Small intestine (tissue), 7 donors: ENCODE data around the gene ZSWIM1. TPM values are rescaled to one million over a fixed set of nuclear protein-coding genes. Genes with fewer than 3 reads are reported as not detected.

Experiments
- DNase-seq, 2 donors: peaks; one replicate each; pipeline versions ENCODE4 v3.0.0 to v3.0.0-alpha.2; 2013
- FAIRE-seq: peaks from 2 replicates; lab custom pipeline; 2012; peaks lifted over from hg19 to GRCh38; lab: Jason Lieb, UNC
- H3K27ac ChIP-seq, 3 donors: one replicate each; pipeline ENCODE4 v1.5.1; 2013; ENCODE audit warnings: low read length in 2 of 3, mild to moderate bottlenecking in 2 of 3, control low read depth in 1 of 3, inconsistent platforms in 1 of 3, low read depth in 1 of 3, moderate library complexity in 1 of 3
- H3K27me3 ChIP-seq, 3 donors: one replicate each; pipeline ENCODE4 v1.6.1; 2013; ENCODE audit warnings: low read length in 3 of 3, inconsistent platforms in 1 of 3; ENCODE audit not compliant: control insufficient read depth in 3 of 3, insufficient read depth in 3 of 3
- H3K36me3 ChIP-seq, 3 donors: one replicate each; pipeline ENCODE4 v1.6.1; 2013; ENCODE audit warnings: low read length in 3 of 3, inconsistent platforms in 1 of 3, low read depth in 1 of 3, mild to moderate bottlenecking in 1 of 3, moderate library complexity in 1 of 3; ENCODE audit not compliant: control insufficient read depth in 3 of 3, insufficient read depth in 2 of 3
- H3K4me1 ChIP-seq, 3 donors: one replicate each; pipeline ENCODE4 v1.6.1; 2013; ENCODE audit warnings: low read length in 2 of 3, inconsistent platforms in 1 of 3, low read depth in 1 of 3, mild to moderate bottlenecking in 1 of 3, moderate library complexity in 1 of 3; ENCODE audit not compliant: control insufficient read depth in 3 of 3, insufficient read depth in 2 of 3
- H3K4me3 ChIP-seq, 3 donors: one replicate each; pipeline ENCODE4 v1.5.1; 2013; ENCODE audit warnings: low read length in 3 of 3, control low read depth in 1 of 3, inconsistent platforms in 1 of 3, low read depth in 1 of 3, mild to moderate bottlenecking in 1 of 3, moderate library complexity in 1 of 3
- H3K9me3 ChIP-seq, 2 donors: one replicate each; pipeline ENCODE4 v1.6.1; 2013; ENCODE audit warnings: low read depth in 1 of 2, low read length in 1 of 2; ENCODE audit not compliant: control insufficient read depth in 2 of 2, insufficient read depth in 1 of 2
- WGBS, 3 donors: extraction: QIAGEN DNeasy Blood & Tissue Kit; methylation state at CpG; one replicate each; pipeline ENCODE4 v1.1.7; 2013; 5-methylcytosine and 5-hydroxymethylcytosine counted together
- polyA plus RNA-seq, 4 donors: library from polyadenylated mRNA; stranded (reverse) in 3 of 4; unstranded in 1 of 4; fragments of 200-250 nt in 3 of 4; fragments of 120-200 nt in 1 of 4; gene quantifications; one replicate each; pipeline versions ENCODE4 v1.2.1 to v1.2.3, GENCODE V29; 2013
- donor health status: healthy with polysubstance abuse.
- donor health status: control.
- donor health status: control.
- donor health status: Bipolar disorder and iron deficiency.
- donor health status: healthy.

Gene ZSWIM1
- polyA plus RNA-seq, 4 donors = 2.5 to 17.1 (median 3.6) TPM

GRCh38 chr20:45836841-45837240 lies 44.2 kb upstream of the ZSWIM1 start:
- Histone ChIP-seq H3K27me3 (no peaks in the 10 kb centered on the region), H3K4me1 (peaks cover 0 to 3% (median 0%) of the 10 kb centered on the region in 3 donors), H3K4me3 (no peak overlapping the region), H3K36me3 (peaks cover 0 to 28% (median 0%) of the 10 kb centered on the region in 3 donors), H3K9me3 (no peaks in the 10 kb centered on the region), H3K27ac (no peak overlapping the region)
- DNase-seq (no peak), FAIRE-seq (no peak)
- WGBS, 3 donors = 19 to 52% (median 29%) methylated on average over 1 of the region's 1 CpG

- no peak overlapping the region for H3K4me3 ChIP-seq
- no peak for FAIRE-seq
- WGBS, 3 donors = 86 to 91% (median 89%) methylated on average over 21 to 25 of the region's 25 CpGs
- H3K4me1 ChIP-seq = no peaks in the 10 kb centered on the region
- no peaks in the 10 kb centered on the region for H3K27me3 ChIP-seq
- H3K36me3 ChIP-seq = peaks cover 14 to 62% (median 20%) of the 10 kb centered on the region in 3 donors
- DNase-seq = no peak
- H3K9me3 ChIP-seq = no peaks in the 10 kb centered on the region
- no peak overlapping the region for H3K27ac ChIP-seq
Measured at GRCh38 chr20:45840700-45841198, 40.3 kb upstream of the ZSWIM1 start.

- H3K9me3 ChIP-seq = no peaks in the 10 kb centered on the region
- H3K36me3 ChIP-seq = peaks cover 14 to 63% (median 20%) of the 10 kb centered on the region in 3 donors
- FAIRE-seq (no peak), DNase-seq (no peak)
- 88 to 96% (median 92%) methylated on average over 10 of the region's 10 CpGs for WGBS, 3 donors
- H3K27ac ChIP-seq = no peak overlapping the region
- H3K4me1 ChIP-seq = no peaks in the 10 kb centered on the region
- no peak overlapping the region for H3K4me3 ChIP-seq
- no peaks in the 10 kb centered on the region for H3K27me3 ChIP-seq
Measured at GRCh38 chr20:45841407-45842129, 39.5 kb upstream of the ZSWIM1 start.

GRCh38 chr20:45842169-45842812 lies 38.7 kb upstream of the ZSWIM1 start:
- WGBS, 3 donors = 49 to 82% (median 63%) methylated on average over 5 of the region's 5 CpGs
- no peaks in the 10 kb centered on the region for H3K27me3 ChIP-seq
- H3K27ac ChIP-seq = peak overlapping the region in 1 of 3 donors; percentile 16
- DNase-seq (no peak), FAIRE-seq (no peak)
- H3K4me1 ChIP-seq = no peaks in the 10 kb centered on the region
- H3K9me3 ChIP-seq = no peaks in the 10 kb centered on the region
- peaks cover 14 to 68% (median 20%) of the 10 kb centered on the region in 3 donors for H3K36me3 ChIP-seq
- no peak overlapping the region for H3K4me3 ChIP-seq

- H3K4me3 ChIP-seq = no peak overlapping the region
- WGBS, 3 donors = 92 to 98% (median 96%) methylated on average over 14 of the region's 14 CpGs
- DNase-seq = no peak
- H3K27ac ChIP-seq = peak overlapping the region in 1 of 3 donors; percentile 8
- FAIRE-seq = no peak
- H3K4me1 ChIP-seq = no peaks in the 10 kb centered on the region
- H3K27me3 ChIP-seq = no peaks in the 10 kb centered on the region
- H3K36me3 ChIP-seq = peaks cover 17 to 78% (median 20%) of the 10 kb centered on the region in 3 donors
- no peaks in the 10 kb centered on the region for H3K9me3 ChIP-seq
Measured at GRCh38 chr20:45843506-45843905, 37.5 kb upstream of the ZSWIM1 start.

- no peak overlapping the region for H3K4me3 ChIP-seq
- no peaks in the 10 kb centered on the region for H3K4me1 ChIP-seq
- H3K27me3 ChIP-seq = no peaks in the 10 kb centered on the region
- no peaks in the 10 kb centered on the region for H3K9me3 ChIP-seq
- DNase-seq (no peak), FAIRE-seq (no peak)
- H3K27ac ChIP-seq = no peak overlapping the region
- peaks cover 19 to 82% (median 23%) of the 10 kb centered on the region in 3 donors for H3K36me3 ChIP-seq
Measured at GRCh38 chr20:45845452-45845851, 35.6 kb upstream of the ZSWIM1 start.

- Histone ChIP-seq H3K4me3 (no peak overlapping the region), H3K36me3 (peaks cover 16 to 70% (median 17%) of the 10 kb centered on the region in 3 donors), H3K9me3 (no peaks in the 10 kb centered on the region), H3K27ac (no peak overlapping the region), H3K27me3 (no peaks in the 10 kb centered on the region), H3K4me1 (peaks cover 0 to 8% (median 0%) of the 10 kb centered on the region in 3 donors)
- FAIRE-seq (no peak), DNase-seq (no peak)
- 95 to 96% (median 96%) methylated on average over 8 of the region's 8 CpGs for WGBS, 3 donors
Measured at GRCh38 chr20:45848421-45848820, 32.6 kb upstream of the ZSWIM1 start.

GRCh38 chr20:45848969-45849582 lies 32.0 kb upstream of the ZSWIM1 start:
- WGBS, 3 donors = 89 to 93% (median 91%) methylated on average over 8 of the region's 8 CpGs
- Histone ChIP-seq H3K27ac (no peak overlapping the region), H3K4me1 (peaks cover 0 to 8% (median 0%) of the 10 kb centered on the region in 3 donors), H3K27me3 (no peaks in the 10 kb centered on the region), H3K36me3 (peaks cover 10 to 66% (median 12%) of the 10 kb centered on the region in 3 donors), H3K4me3 (no peak overlapping the region), H3K9me3 (no peaks in the 10 kb centered on the region)
- no peak for FAIRE-seq
- no peak for DNase-seq
